IMR-90 (cell line): Measurements from ENCODE around the gene ADAMTS5. TPM values are rescaled to one million over a fixed set of nuclear protein-coding genes. Genes with fewer than 3 reads are reported as not detected.

Experiments
- ATAC-seq: fragments of 200-7000 bp; cut with Tn5 transposase; 2 replicates; pipeline ENCODE4 v1.9.1; 2020; ENCODE audit warnings: low read depth, mild to moderate bottlenecking, moderate library complexity
- BruUV-seq: library from RNA; stranded (reverse); fragments of 400-500 nt; replicated peaks from 2 replicates; lab custom pipeline; 2021; lab: Mats Ljungman, UMichigan
- CTCF ChIA-PET: fragments of 300-600 bp; formaldehyde crosslinking; extraction: SDS; loops from one replicate; lab custom pipeline; 2021; ENCODE audit warnings: antibody characterized with exemption; lab: Yijun Ruan, JAX
- POLR2A ChIA-PET: fragments of 300-600 bp; sonication (Branson Sonifier 250); formaldehyde crosslinking; loops from one replicate; lab custom pipeline; 2022; ENCODE audit warnings: antibody characterized with exemption; ENCODE audit not compliant: unreplicated experiment; lab: Charles Lee
- DNase-seq: peaks from one replicate; pipeline ENCODE4 v3.0.0; 2013
- H2AFZ ChIP-seq: replicated peaks from 2 replicates; pipeline ENCODE3; 2013; ENCODE audit warnings: low read length, mild to moderate bottlenecking; ENCODE audit not compliant: poor library complexity
- H2AK5ac ChIP-seq: 2 replicates; pipeline ENCODE4 v1.6.1; 2013; ENCODE audit warnings: low read depth, low read length, inconsistent platforms
- H2AK9ac ChIP-seq: replicated peaks from 2 replicates; pipeline ENCODE3; 2013; ENCODE audit warnings: mild to moderate bottlenecking, low read depth, low read length, moderate library complexity; ENCODE audit not compliant: poor library complexity
- H2BK120ac ChIP-seq: 2 replicates; pipeline ENCODE4 v1.6.1; 2013; ENCODE audit warnings: low read depth, low read length, inconsistent platforms
- H2BK15ac ChIP-seq: 3 replicates; pipeline ENCODE4 v1.6.1; 2013; ENCODE audit warnings: low read depth, low read length, inconsistent platforms
- H2BK20ac ChIP-seq: 2 replicates; pipeline ENCODE4 v1.6.1; 2013; ENCODE audit warnings: low read depth, mild to moderate bottlenecking, inconsistent platforms, low read length, moderate library complexity
- H2BK5ac ChIP-seq: 2 replicates; pipeline ENCODE4 v1.6.1; 2013; ENCODE audit warnings: mild to moderate bottlenecking, low read depth, low read length, inconsistent platforms; ENCODE audit not compliant: poor library complexity, severe bottlenecking
- H3K14ac ChIP-seq: replicated peaks from 2 replicates; pipeline ENCODE4 v1.6.1; 2013; ENCODE audit warnings: low read depth, low read length, inconsistent platforms
- H3K18ac ChIP-seq: 2 replicates; pipeline ENCODE4 v1.6.1; 2013; ENCODE audit warnings: low read depth, low read length, control low read depth
- H3K23ac ChIP-seq: 2 replicates; pipeline ENCODE4 v1.6.1; 2013; ENCODE audit warnings: low read depth, low read length, inconsistent platforms
- H3K27ac ChIP-seq: 2 replicates; pipeline ENCODE4 v1.5.1; 2013; ENCODE audit warnings: mild to moderate bottlenecking, control low read depth, low read length; ENCODE audit not compliant: insufficient read depth
- H3K27me3 ChIP-seq: 2 replicates; pipeline ENCODE4 v1.6.1; 2013; ENCODE audit warnings: low read length; ENCODE audit not compliant: control insufficient read depth, insufficient read depth
- H3K36me3 ChIP-seq: 2 replicates; pipeline ENCODE4 v1.6.1; 2013; ENCODE audit warnings: low read length, mixed read lengths; ENCODE audit not compliant: control insufficient read depth, insufficient read depth
- H3K4ac ChIP-seq: 2 replicates; pipeline ENCODE4 v1.6.1; 2013; ENCODE audit warnings: low read depth, low read length, inconsistent platforms
- H3K4me1 ChIP-seq: 2 replicates; pipeline ENCODE4 v1.6.1; 2013; ENCODE audit warnings: low read length, mixed read lengths; ENCODE audit not compliant: control insufficient read depth, insufficient read depth
- H3K4me2 ChIP-seq: 2 replicates; pipeline ENCODE4 v1.6.1; 2013; ENCODE audit warnings: low read depth, mild to moderate bottlenecking, control low read depth, low read length, moderate library complexity
- H3K4me3 ChIP-seq: 2 replicates; pipeline ENCODE4 v1.5.1; 2013; ENCODE audit warnings: low read depth, mild to moderate bottlenecking, control low read depth, low read length, moderate library complexity; ENCODE audit not compliant: insufficient read depth
- H3K56ac ChIP-seq: 2 replicates; pipeline ENCODE4 v1.6.1; 2013; ENCODE audit warnings: low read length, inconsistent platforms; ENCODE audit not compliant: insufficient read depth; ENCODE audit errors: extremely low read depth
- H3K79me1 ChIP-seq, 2 experiments: 2 replicates each; pipeline ENCODE4 v1.6.1; 2013; ENCODE audit warnings: low read length in 2 of 2, inconsistent platforms in 1 of 2, low read depth in 1 of 2
- H3K9ac ChIP-seq: 2 replicates; pipeline ENCODE4 v1.6.1; 2013; ENCODE audit warnings: low read depth, low read length, control low read depth
- H3K9me1 ChIP-seq: 2 replicates; pipeline ENCODE4 v1.6.1; 2013; ENCODE audit warnings: low read length, inconsistent platforms; ENCODE audit not compliant: insufficient read depth
- H3K9me3 ChIP-seq: 2 replicates; pipeline ENCODE4 v1.6.1; 2013; ENCODE audit warnings: low read length; ENCODE audit not compliant: control insufficient read depth, insufficient read depth
- H4K20me1 ChIP-seq: 2 replicates; pipeline ENCODE4 v1.6.1; 2013; ENCODE audit warnings: low read length, inconsistent platforms; ENCODE audit not compliant: insufficient read depth
- H4K5ac ChIP-seq: 2 replicates; pipeline ENCODE4 v1.6.1; 2013; ENCODE audit warnings: mild to moderate bottlenecking, low read depth, low read length, control low read depth
- H4K8ac ChIP-seq, 2 experiments: 2 replicates each; pipeline ENCODE4 v1.6.1; 2013; ENCODE audit warnings: low read depth in 2 of 2, low read length in 2 of 2, control low read depth in 1 of 2, inconsistent platforms in 1 of 2
- H4K91ac ChIP-seq: 2 replicates; pipeline ENCODE4 v1.6.1; 2013; ENCODE audit warnings: low read depth, low read length, inconsistent platforms; ENCODE audit not compliant: insufficient read depth
- BHLHE40 ChIP-seq: fragments of 150-350 bp; IDR thresholded peaks from 2 replicates; pipeline ENCODE4 v1.6.1; 2016; ENCODE audit warnings: mild to moderate bottlenecking, low read depth, low read length
- FOS ChIP-seq: fragments of 150-350 bp; IDR thresholded peaks from 2 replicates; pipeline ENCODE4 v1.6.1; 2016; ENCODE audit warnings: low read depth, low read length
- MXI1 ChIP-seq: IDR thresholded peaks from 2 replicates; pipeline ENCODE4 v1.6.1; 2012; ENCODE audit warnings: low read depth, mild to moderate bottlenecking, low read length, moderate library complexity, borderline replicate concordance
- POLR2A ChIP-seq: IDR thresholded peaks from 2 replicates; pipeline ENCODE4 v1.6.1; 2012; ENCODE audit warnings: mild to moderate bottlenecking, low read depth, low read length
- SMC3 ChIP-seq: fragments of 150-350 bp; IDR thresholded peaks from 2 replicates; pipeline ENCODE4 v1.6.1; 2016; ENCODE audit warnings: low read depth, mild to moderate bottlenecking, antibody characterized with exemption, low read length, moderate library complexity
- WGBS, 2 experiments: methylation state at CpG; one replicate each; pipeline versions ENCODE4 v1.1.5 to v1.1.7; 2013; ENCODE audit warnings: missing lambda C conversion rate in 2 of 2; ENCODE audit not compliant: insufficient read length in 1 of 2; ENCODE audit errors: extremely low coverage in 2 of 2; 5-methylcytosine and 5-hydroxymethylcytosine counted together
- dilution Hi-C: fragments of 300-500 bp; cut with HindIII; formaldehyde crosslinking; loops from one replicate; pipeline ENCODE4 v1.14.3; 2018; ENCODE audit warnings: low sequenced_read_pairs; ENCODE audit not compliant: unreplicated experiment
- in situ Hi-C: fragments of 300-500 bp; cut with MboI; formaldehyde crosslinking; loops from 3 replicates; pipeline ENCODE4 v1.14.3; 2019; ENCODE audit warnings: low sequenced_read_pairs, inconsistent platforms, mixed read lengths
- intact Hi-C: fragments of 100-400 bp; cut with micrococcal nuclease; formaldehyde crosslinking; loops from 2 replicates; pipeline ENCODE4 v1.10.0; 2022
- polyA plus RNA-seq, 3 experiments: library from polyadenylated mRNA; depleted of rRNA; stranded (reverse); fragments of >200 nt; gene quantifications; 2 replicates each; pipeline ENCODE4 v1.2.3, GENCODE V29; 2012; ENCODE audit warnings: low replicate concordance in 1 of 3
- total RNA-seq: library from RNA; depleted of rRNA; stranded (reverse); fragments of >200 nt; gene quantifications from 2 replicates; pipeline ENCODE4 v1.2.3, GENCODE V29; 2012

Gene ADAMTS5
- total and polyA plus RNA-seq, 2 of the 4 experiments (the other 2 are of a cell fraction): 0.54 to 0.58 TPM

DNA sequence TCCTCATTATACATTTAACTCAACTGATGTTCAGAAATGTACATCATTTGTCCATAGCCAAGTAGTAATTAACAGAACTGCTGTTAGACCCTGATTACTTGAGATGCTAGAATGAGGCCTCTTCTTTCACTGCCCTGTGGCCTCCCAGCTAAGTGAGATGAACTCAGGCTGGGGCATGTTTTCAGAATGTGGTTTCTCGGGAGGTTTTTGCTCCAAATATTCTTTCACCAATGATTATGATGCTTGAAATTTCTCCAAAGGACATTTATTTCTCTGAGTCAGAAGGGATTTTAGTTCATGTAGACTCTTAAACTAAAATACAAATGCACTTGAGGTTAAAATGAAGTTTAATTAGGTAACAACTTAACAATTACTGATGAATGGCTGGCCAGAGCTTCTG is 34.6 kb upstream of the ADAMTS5 start:
- Histone ChIP-seq H3K18ac (no peak overlapping the region), H2AK5ac (no peak overlapping the region), H3K4me3 (no peak overlapping the region), H3K9ac (no peak overlapping the region), H3K14ac (0 out of 2 replicates have a peak overlapping the region, but pooled peaks have one; percentile 20), H4K20me1 (no peaks in the 10 kb centered on the region), H3K36me3 (no peaks in the 10 kb centered on the region), H3K4me1 (no peaks in the 10 kb centered on the region), H2BK20ac (no peak overlapping the region), H3K27me3 (no peaks in the 10 kb centered on the region), H3K9me3 (no peaks in the 10 kb centered on the region), H3K4me2 (no peak overlapping the region), H3K9me1 (no peaks in the 10 kb centered on the region), H2AK9ac (no peak overlapping the region), H3K23ac (no peak overlapping the region), H4K5ac (no peak overlapping the region), H3K27ac (no peak overlapping the region), H2BK5ac (no peak overlapping the region), H2BK15ac (no peak overlapping the region), H4K91ac (no peak overlapping the region), H2BK120ac (no peak overlapping the region), H3K79me1 (no peaks in the 10 kb centered on the region), H3K56ac (no peak overlapping the region), H2AFZ (no peak overlapping the region), H4K8ac (no peak overlapping the region), H3K4ac (no peak overlapping the region)
- ATAC-seq (no peak), DNase-seq (no peak)
- intact Hi-C loops (no loop called here), in situ Hi-C loops (no loop called here), dilution Hi-C loops (no loop called here)
- no CpG with 5 or more reads among the region's 1 CpG for WGBS, 2 experiments
- POLR2A ChIA-PET: no interaction called here
- no peak for TF ChIP-seq BHLHE40
- TF ChIP-seq POLR2A: no peak
- TF ChIP-seq MXI1: no peak
- no peak for TF ChIP-seq SMC3
- TF ChIP-seq FOS: no peak
- BruUV-seq: no TSS peak
- CTCF ChIA-PET: interaction anchor here (0.6 kb wide), 1 partner anchor 50 kb away, joined by 6 read pairs; no protein-coding TSS in a partner anchor
